Tibial nerve (tissue), 4 donors: ENCODE data around the gene GDAP2. TPM values are rescaled to one million over a fixed set of nuclear protein-coding genes. Genes with fewer than 3 reads are reported as not detected.

Source experiments
- DNase-seq, 2 donors: peaks; one replicate each; pipeline ENCODE4 v3.0.0-alpha.2; 2019; ENCODE audit warnings: low spot score in 2 of 2
- H3K27ac ChIP-seq, 4 donors: fragments of 200-600 bp; sonication (generic) in 3 of 4; one replicate each; pipeline ENCODE4 v1.5.1; 2017 to 2019; ENCODE audit warnings: mild to moderate bottlenecking in 1 of 4
- H3K27me3 ChIP-seq, 2 donors: fragments of 200-600 bp; sonication (generic) in 1 of 2; one replicate each; pipeline versions ENCODE4 v1.5.1 to v1.6.0; 2017 to 2019
- H3K36me3 ChIP-seq, 3 donors: fragments of 200-600 bp; sonication (generic); one replicate each; pipeline ENCODE4 v1.5.1; 2018 to 2019
- H3K4me1 ChIP-seq, 4 donors: fragments of 200-600 bp; sonication (generic) in 3 of 4; one replicate each; pipeline ENCODE4 v1.5.1; 2017 to 2019
- H3K4me3 ChIP-seq, 4 donors: fragments of 200-600 bp; sonication (generic) in 3 of 4; one replicate each; pipeline ENCODE4 v1.5.1; 2017 to 2019; ENCODE audit warnings: mild to moderate bottlenecking in 1 of 4, moderate library complexity in 1 of 4
- H3K9me3 ChIP-seq, 4 donors: fragments of 200-600 bp; sonication (generic) in 3 of 4; one replicate each; pipeline ENCODE4 v1.5.1; 2017 to 2019
- CTCF ChIP-seq, 5 experiments: fragments of 200-600 bp in 3 of 5; fragments of 450-650 bp in 2 of 5; sonication (generic) in 3 of 5; IDR thresholded peaks; one replicate each; pipeline ENCODE4 v1.5.1; 2016 to 2019; ENCODE audit warnings: antibody characterized with exemption in 5 of 5, mild to moderate bottlenecking in 3 of 5, moderate library complexity in 2 of 5
- EP300 ChIP-seq, 2 donors: sonication (generic); formaldehyde crosslinking; IDR thresholded peaks; one replicate each; pipeline ENCODE4 v1.6.1; 2017; ENCODE audit warnings: antibody characterized with exemption in 2 of 2, mild to moderate bottlenecking in 1 of 2
- POLR2A ChIP-seq, 2 donors: fragments of 450-650 bp; IDR thresholded peaks; one replicate each; pipeline ENCODE4 v1.6.1; 2017; ENCODE audit warnings: antibody characterized with exemption in 2 of 2, mild to moderate bottlenecking in 2 of 2, moderate library complexity in 2 of 2
- WGBS, 2 donors: methylation state at CpG; one replicate each; pipeline ENCODE4 v1.1.5; 2018; 5-methylcytosine and 5-hydroxymethylcytosine counted together
- total RNA-seq, 4 donors: library from RNA; depleted of rRNA; stranded (reverse); fragments of >200 nt; gene quantifications; one replicate each; pipeline ENCODE4 v1.1.0, GENCODE V29; 2016

Gene GDAP2
- total RNA-seq, 4 donors from 2014 or later: 21.8 to 24.3 (median 22.8) TPM

- TF ChIP-seq POLR2A (IDR thresholded peaks at IDR 0.05) (no peak), EP300 (IDR thresholded peaks at IDR 0.05) (no peak), CTCF (IDR thresholded peaks at IDR 0.05) (no peak)
- no peak overlapping the region for H3K4me3 ChIP-seq
- DNase-seq: no peak
- H3K4me1 ChIP-seq: no peaks in the 10 kb centered on the region
- WGBS, 2 donors: 60 to 62% methylated on average over 2 of the region's 2 CpGs
- no peaks in the 10 kb centered on the region for H3K27me3 ChIP-seq
- peaks cover 0 to 24% (median 2%) of the 10 kb centered on the region in 3 donors for H3K36me3 ChIP-seq
- H3K9me3 ChIP-seq: no peaks in the 10 kb centered on the region
- H3K27ac ChIP-seq: no peak overlapping the region
Observed at GRCh38 chr1:117860896-117861610, 68.4 kb downstream of the GDAP2 start.

- no peaks in the 10 kb centered on the region for H3K9me3 ChIP-seq
- WGBS, 2 donors: 93% methylated on average over 4 of the region's 4 CpGs
- TF ChIP-seq EP300 (IDR thresholded peaks at IDR 0.05) (no peak), POLR2A (IDR thresholded peaks at IDR 0.05) (no peak), CTCF (IDR thresholded peaks at IDR 0.05) (no peak)
Observed at GRCh38 chr1:117859901-117860300, 69.5 kb downstream of the GDAP2 start.

GRCh38 chr1:117857418-117857817 is 72.0 kb downstream of the GDAP2 start:
- Histone ChIP-seq H3K4me1 (no peaks in the 10 kb centered on the region), H3K27me3 (no peaks in the 10 kb centered on the region), H3K9me3 (no peaks in the 10 kb centered on the region), H3K4me3 (no peak overlapping the region), H3K36me3 (peaks cover 0 to 18% (median 0%) of the 10 kb centered on the region in 3 donors), H3K27ac (no peak overlapping the region)
- WGBS, 2 donors: 82 to 87% methylated on average over 3 of the region's 3 CpGs
- DNase-seq: no peak
- TF ChIP-seq CTCF (IDR thresholded peaks at IDR 0.05) (no peak), POLR2A (IDR thresholded peaks at IDR 0.05) (no peak), EP300 (IDR thresholded peaks at IDR 0.05) (no peak)

More at GRCh38 chr1:117859901-117860300, 69.5 kb downstream of the GDAP2 start:
- no peak for DNase-seq
- H3K36me3 ChIP-seq: peaks cover 0 to 17% (median 0%) of the 10 kb centered on the region in 3 donors
- no peaks in the 10 kb centered on the region for H3K4me1 ChIP-seq
- no peak overlapping the region for H3K4me3 ChIP-seq
- H3K27me3 ChIP-seq: no peaks in the 10 kb centered on the region
- H3K27ac ChIP-seq: no peak overlapping the region

GRCh38 chr1:117852853-117853553 is 76.4 kb downstream of the GDAP2 start:
- no peak overlapping the region for H3K27ac ChIP-seq
- H3K27me3 ChIP-seq: no peaks in the 10 kb centered on the region
- H3K4me1 ChIP-seq: no peaks in the 10 kb centered on the region
- DNase-seq: no peak
- no peak for TF ChIP-seq EP300 (IDR thresholded peaks at IDR 0.05)
- TF ChIP-seq CTCF (IDR thresholded peaks at IDR 0.05): no peak
- TF ChIP-seq POLR2A (IDR thresholded peaks at IDR 0.05): no peak
- H3K36me3 ChIP-seq: peaks cover 0 to 15% (median 0%) of the 10 kb centered on the region in 3 donors
- WGBS, 2 donors: 50 to 56% methylated on average over 1 of the region's 1 CpG
- H3K4me3 ChIP-seq: no peak overlapping the region
- H3K9me3 ChIP-seq: no peaks in the 10 kb centered on the region

- TF ChIP-seq EP300 (IDR thresholded peaks at IDR 0.05): no peak
- no peak for TF ChIP-seq POLR2A (IDR thresholded peaks at IDR 0.05)
- no peak for TF ChIP-seq CTCF (IDR thresholded peaks at IDR 0.05)
- DNase-seq: no peak
- H3K27ac ChIP-seq: no peak overlapping the region
- H3K4me3 ChIP-seq: no peak overlapping the region
- no peaks in the 10 kb centered on the region for H3K9me3 ChIP-seq
- H3K27me3 ChIP-seq: no peaks in the 10 kb centered on the region
- H3K4me1 ChIP-seq: peaks cover 0 to 9% (median 0%) of the 10 kb centered on the region in 4 donors
- WGBS, 2 donors: 92% methylated on average over 2 of the region's 2 CpGs
- peaks cover 0 to 15% (median 0%) of the 10 kb centered on the region in 3 donors for H3K36me3 ChIP-seq
Observed at GRCh38 chr1:117851687-117852086, 77.7 kb downstream of the GDAP2 start.
